ENCODE measurements around the gene FBN2.
"Not testable (repeated sequence)": the region's sequence is repeated elsewhere in the genome, so short reads cannot be mapped to it uniquely, and the experiment has no call there.

FBN2 gene

DNA sequence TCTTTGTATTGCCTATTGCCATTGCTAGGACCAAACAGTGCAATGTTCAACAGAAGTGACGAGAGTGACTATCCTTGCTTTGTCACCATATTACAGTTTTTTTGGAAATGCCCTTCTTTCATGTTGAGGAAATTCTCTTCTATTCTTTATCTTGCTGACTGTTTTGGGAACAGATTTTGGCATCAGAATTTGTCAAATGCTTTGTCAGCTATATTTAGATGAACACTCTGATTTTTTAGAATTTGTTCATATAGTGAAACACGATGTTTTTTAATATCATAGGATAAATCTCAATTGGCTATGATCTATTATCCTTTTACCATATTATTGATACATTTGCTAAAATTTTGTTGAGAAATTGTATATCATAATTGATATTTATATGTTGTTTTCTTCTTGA is 31.4 kb downstream of the FBN2 start:
- no peak for DNase-seq (ENCODE audit: extremely low spot score)
- ChIA-PET POLR2A (no interaction called here), CTCF (no interaction called here)
- TF ChIP-seq, protein P1, sequence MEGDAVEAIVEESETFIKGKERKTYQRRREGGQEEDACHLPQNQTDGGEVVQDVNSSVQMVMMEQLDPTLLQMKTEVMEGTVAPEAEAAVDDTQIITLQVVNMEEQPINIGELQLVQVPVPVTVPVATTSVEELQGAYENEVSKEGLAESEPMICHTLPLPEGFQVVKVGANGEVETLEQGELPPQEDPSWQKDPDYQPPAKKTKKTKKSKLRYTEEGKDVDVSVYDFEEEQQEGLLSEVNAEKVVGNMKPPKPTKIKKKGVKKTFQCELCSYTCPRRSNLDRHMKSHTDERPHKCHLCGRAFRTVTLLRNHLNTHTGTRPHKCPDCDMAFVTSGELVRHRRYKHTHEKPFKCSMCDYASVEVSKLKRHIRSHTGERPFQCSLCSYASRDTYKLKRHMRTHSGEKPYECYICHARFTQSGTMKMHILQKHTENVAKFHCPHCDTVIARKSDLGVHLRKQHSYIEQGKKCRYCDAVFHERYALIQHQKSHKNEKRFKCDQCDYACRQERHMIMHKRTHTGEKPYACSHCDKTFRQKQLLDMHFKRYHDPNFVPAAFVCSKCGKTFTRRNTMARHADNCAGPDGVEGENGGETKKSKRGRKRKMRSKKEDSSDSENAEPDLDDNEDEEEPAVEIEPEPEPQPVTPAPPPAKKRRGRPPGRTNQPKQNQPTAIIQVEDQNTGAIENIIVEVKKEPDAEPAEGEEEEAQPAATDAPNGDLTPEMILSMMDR (IDR thresholded peaks at IDR 0.05; ENCODE audit: control extremely low read depth, extremely low read depth, low read depth, missing control alignments) = no peak

DNA sequence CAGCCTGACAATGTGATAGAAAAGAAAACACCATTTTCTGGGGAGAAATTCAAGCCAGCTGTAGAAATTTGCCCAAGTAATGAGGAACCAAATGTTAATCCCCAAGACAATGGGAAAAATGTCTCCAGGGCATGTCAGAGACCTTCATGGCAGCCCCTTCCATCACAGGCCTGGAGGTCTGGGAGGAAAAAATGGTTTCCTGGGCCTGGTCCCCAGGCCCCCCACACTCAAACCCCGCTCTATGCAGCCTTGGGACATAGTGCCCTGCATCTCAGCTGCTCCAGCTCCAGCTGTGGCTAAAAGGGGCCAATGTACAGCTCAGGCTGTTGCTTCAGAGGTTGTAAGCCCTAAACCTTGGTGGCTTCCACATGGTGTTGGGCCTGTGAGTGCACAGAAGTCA is 34.3 kb downstream of the FBN2 start:
- CTCF ChIA-PET; DNase-seq (ENCODE audit: extremely low spot score); POLR2A ChIA-PET: not testable (repeated sequence)

GRCh38 chr5:128498844-128499455 is 39.1 kb downstream of the FBN2 start:
- TF ChIP-seq, protein P1 (IDR thresholded peaks at IDR 0.05; ENCODE audit: control extremely low read depth, extremely low read depth, low read depth, missing control alignments) = peak; percentile 27
- CTCF ChIA-PET = interaction anchor here (0.7 to 2.6 kb wide), 8 partner anchors 11 to 297 kb away, joined by 3 to 14 read pairs (median 4); no protein-coding TSS in a partner anchor
- peak; percentile 18 for DNase-seq (ENCODE audit: extremely low spot score)
- POLR2A ChIA-PET = no interaction called here

DNA sequence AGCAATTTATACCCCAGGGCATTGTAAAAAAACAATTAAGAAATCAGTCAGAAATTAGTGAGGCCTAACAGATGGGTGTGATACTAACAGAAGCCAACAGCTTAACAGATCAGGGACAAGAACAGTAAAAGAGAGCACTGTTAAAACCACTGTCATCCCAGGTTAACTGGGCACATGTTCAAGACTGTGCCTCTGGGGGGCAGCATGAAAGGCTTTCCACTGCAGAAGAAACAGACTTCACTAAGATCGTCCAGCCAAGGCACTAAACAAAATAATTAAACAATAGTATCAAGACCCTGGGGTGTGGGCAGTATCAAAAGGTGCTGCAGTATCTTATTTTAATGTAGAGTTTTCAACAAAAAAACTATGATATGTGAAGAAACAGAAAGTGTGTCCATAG is 43.5 kb downstream of the FBN2 start:
- ChIA-PET POLR2A (no interaction called here), CTCF (interaction anchor here (1.3 kb wide), 1 partner anchor 282 kb away, joined by 4 read pairs; no protein-coding TSS in a partner anchor)
- DNase-seq (ENCODE audit: extremely low spot score) = no peak
- TF ChIP-seq, protein P1 (IDR thresholded peaks at IDR 0.05; ENCODE audit: control extremely low read depth, extremely low read depth, low read depth, missing control alignments) = no peak

DNA sequence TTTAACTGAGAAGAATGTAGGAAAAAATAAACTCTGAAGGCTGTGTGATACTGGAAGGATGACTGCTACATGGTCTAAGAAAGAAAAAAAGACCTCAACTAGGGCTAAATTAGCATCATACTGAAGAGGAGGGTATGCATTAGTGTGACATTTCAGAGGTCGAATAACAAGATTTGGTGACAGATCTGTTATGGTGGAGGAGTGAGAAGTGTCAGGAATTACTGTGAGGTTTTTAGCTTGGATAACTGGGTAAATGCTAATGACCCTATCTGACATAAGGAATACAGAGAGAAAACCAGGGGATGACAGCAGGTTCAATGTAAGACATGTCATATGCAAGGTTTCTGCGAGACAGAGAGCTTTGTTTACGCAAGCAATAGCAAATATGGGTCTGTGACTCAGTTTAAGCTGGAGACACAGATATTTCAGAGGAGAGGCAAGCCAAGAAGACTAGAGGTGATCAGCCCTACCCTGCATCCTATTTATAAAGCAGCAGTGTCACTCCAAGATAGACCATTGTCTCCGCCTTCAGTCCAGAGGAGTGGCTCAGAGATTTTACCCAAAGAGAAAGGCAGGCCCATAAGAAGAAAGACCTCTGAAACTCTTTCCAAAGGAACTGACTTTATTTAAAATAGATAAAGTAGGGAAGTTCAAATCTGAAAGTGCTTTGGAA is 44.3 kb downstream of the FBN2 start:
- POLR2A ChIA-PET = no interaction called here
- no peak for DNase-seq (ENCODE audit: extremely low spot score)
- CTCF ChIA-PET = interaction anchor here (1.3 kb wide), 1 partner anchor 281 kb away, joined by 4 read pairs; no protein-coding TSS in a partner anchor
- TF ChIP-seq, protein P1 (IDR thresholded peaks at IDR 0.05; ENCODE audit: control extremely low read depth, extremely low read depth, low read depth, missing control alignments) = no peak

- ChIA-PET CTCF (interaction anchor here (1.1 kb wide), 1 partner anchor 96 kb away, joined by 3 read pairs; no protein-coding TSS in a partner anchor), POLR2A (no interaction called here)
- DNase-seq (ENCODE audit: extremely low spot score) = no peak
- TF ChIP-seq, protein P1 (IDR thresholded peaks at IDR 0.05; ENCODE audit: control extremely low read depth, extremely low read depth, low read depth, missing control alignments) = no peak
These were observed 46.8 kb downstream of the FBN2 start for GRCh38 chr5:128491291-128491690.

DNA sequence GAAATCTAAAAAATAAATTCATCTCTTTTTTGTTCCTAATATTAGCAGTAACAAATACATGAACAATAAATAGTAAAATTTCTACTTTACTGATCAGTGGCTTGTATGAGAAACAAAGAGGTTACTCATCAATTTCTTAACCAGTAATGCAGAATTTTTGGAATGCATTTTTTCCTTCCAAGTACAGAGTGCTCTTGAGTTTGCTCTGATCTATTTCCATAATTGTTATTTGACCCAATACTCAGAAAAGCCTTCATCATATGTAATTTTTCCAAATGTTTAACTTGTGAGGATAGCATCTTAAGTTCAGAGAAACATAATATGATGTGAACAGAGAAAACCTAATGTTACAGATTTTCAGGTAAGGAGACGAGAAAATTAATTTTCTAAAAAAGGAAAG is 47.3 kb downstream of the FBN2 start:
- ChIA-PET CTCF (interaction anchor here (1.1 kb wide), 1 partner anchor 96 kb away, joined by 3 read pairs; no protein-coding TSS in a partner anchor), POLR2A (no interaction called here)
- no peak for DNase-seq (ENCODE audit: extremely low spot score)
- TF ChIP-seq, protein P1 (IDR thresholded peaks at IDR 0.05; ENCODE audit: control extremely low read depth, extremely low read depth, low read depth, missing control alignments) = no peak

All from GM10248 (cell line).